ACC112 (cell line): ENCODE measurements around the gene MTRF1.

Experiments used
- H2AFZ ChIP-seq: fragments of 200-600 bp; sonication (generic); one replicate; pipeline ENCODE4 v1.6.0; 2017; ENCODE audit warnings: antibody characterized with exemption, low read length; ENCODE audit not compliant: unreplicated experiment
- H3K27ac ChIP-seq: fragments of 200-600 bp; sonication (generic); 2 replicates; pipeline ENCODE4 v1.5.1; 2014; ENCODE audit warnings: low read depth, mild to moderate bottlenecking, antibody characterized with exemption, low read length, moderate library complexity
- H3K27me3 ChIP-seq: fragments of 200-600 bp; sonication (generic); 2 replicates; pipeline ENCODE4 v1.6.1; 2014; ENCODE audit warnings: mild to moderate bottlenecking, antibody characterized with exemption, low read length, moderate library complexity, mixed read lengths; ENCODE audit not compliant: insufficient read depth
- H3K36me3 ChIP-seq: fragments of 200-600 bp; sonication (generic); 2 replicates; pipeline ENCODE4 v1.6.1; 2016; ENCODE audit warnings: mild to moderate bottlenecking, antibody characterized with exemption, low read length, moderate library complexity, mixed read lengths; ENCODE audit not compliant: insufficient read depth
- H3K4me1 ChIP-seq: fragments of 200-600 bp; sonication (generic); one replicate; pipeline ENCODE4 v1.6.1; 2016; ENCODE audit warnings: low read length, mixed read lengths; ENCODE audit not compliant: insufficient read depth, unreplicated experiment, control insufficient read depth
- H3K4me3 ChIP-seq: fragments of 200-600 bp; sonication (generic); 2 replicates; pipeline ENCODE4 v1.5.1; 2014; ENCODE audit warnings: mild to moderate bottlenecking, low read depth, low read length
- H3K79me2 ChIP-seq: fragments of 200-600 bp; sonication (generic); one replicate; pipeline ENCODE4 v1.6.0; 2016; ENCODE audit warnings: low read length; ENCODE audit not compliant: control insufficient read depth, unreplicated experiment, insufficient read depth

MTRF1 gene

GRCh38 chr13:41199079-41199478 is 64.3 kb downstream of the MTRF1 start:
- Histone ChIP-seq H2AFZ (no peak overlapping the region), H3K4me1 (peaks cover 4% of the 10 kb centered on the region), H3K27ac (no peak overlapping the region), H3K4me3 (no peak overlapping the region), H3K36me3 (no peaks in the 10 kb centered on the region), H3K27me3 (no peaks in the 10 kb centered on the region), H3K79me2 (no peaks in the 10 kb centered on the region)

- no peaks in the 10 kb centered on the region for H3K36me3 ChIP-seq
- H3K27ac ChIP-seq, result no peak overlapping the region
- H2AFZ ChIP-seq, result no peak overlapping the region
- no peaks in the 10 kb centered on the region for H3K27me3 ChIP-seq
- H3K4me3 ChIP-seq, result no peak overlapping the region
- peaks cover 13% of the 10 kb centered on the region for H3K4me1 ChIP-seq
- peaks cover 8% of the 10 kb centered on the region for H3K79me2 ChIP-seq
Observed at GRCh38 chr13:41196620-41197019, 66.8 kb downstream of the MTRF1 start.

- H3K4me3 ChIP-seq, result peak overlapping the region; percentile 30; the same call in 1 of the 2 replicates
- H3K4me1 ChIP-seq, result peaks cover 15% of the 10 kb centered on the region
- H3K36me3 ChIP-seq, result no peaks in the 10 kb centered on the region
- H3K27ac ChIP-seq, result no peak overlapping the region
- peaks cover 8% of the 10 kb centered on the region for H3K79me2 ChIP-seq
- no peaks in the 10 kb centered on the region for H3K27me3 ChIP-seq
- H2AFZ ChIP-seq, result peak overlapping the region; percentile 78
Observed at GRCh38 chr13:41196011-41196410, 67.4 kb downstream of the MTRF1 start.

- H3K4me3 ChIP-seq, result peak within 1 kb of the TSS; percentile 79
- H3K79me2 ChIP-seq, result peaks cover 8% of the 10 kb centered on the region
- H3K27me3 ChIP-seq, result no peaks in the 10 kb centered on the region
- H2AFZ ChIP-seq, result peak within 1 kb of the TSS; percentile 97
- peak within 1 kb of the TSS; percentile 77 for H3K27ac ChIP-seq
- peaks cover 18% of the 10 kb centered on the region for H3K4me1 ChIP-seq
- no peaks in the 10 kb centered on the region for H3K36me3 ChIP-seq
Observed at GRCh38 chr13:41193919-41194824, 69.2 kb downstream of the MTRF1 start, which contains the start of gene KBTBD7. KBTBD7 (minus strand) TSS chr13:41194569; CDS start chr13:41194257, 312 bp downstream.

GRCh38 chr13:41193469-41193868 is 69.9 kb downstream of the MTRF1 start:
- Histone ChIP-seq H3K4me3 (peak overlapping the region; percentile 79; the same call in 1 of the 2 replicates), H2AFZ (no peak overlapping the region), H3K27ac (no peak overlapping the region), H3K4me1 (peaks cover 20% of the 10 kb centered on the region), H3K27me3 (no peaks in the 10 kb centered on the region), H3K79me2 (peaks cover 8% of the 10 kb centered on the region), H3K36me3 (no peaks in the 10 kb centered on the region)

- Histone ChIP-seq H3K79me2 (peaks cover 8% of the 10 kb centered on the region), H3K4me3 (no peak overlapping the region), H3K27me3 (no peaks in the 10 kb centered on the region), H2AFZ (no peak overlapping the region), H3K4me1 (peaks cover 21% of the 10 kb centered on the region), H3K27ac (no peak overlapping the region), H3K36me3 (no peaks in the 10 kb centered on the region)
Observed at GRCh38 chr13:41188584-41188983, 74.8 kb downstream of the MTRF1 start.

- H3K36me3 ChIP-seq, result no peaks in the 10 kb centered on the region
- no peaks in the 10 kb centered on the region for H3K79me2 ChIP-seq
- no peak overlapping the region for H3K27ac ChIP-seq
- H2AFZ ChIP-seq, result no peak overlapping the region
- no peak overlapping the region for H3K4me3 ChIP-seq
- H3K27me3 ChIP-seq, result no peaks in the 10 kb centered on the region
- peaks cover 12% of the 10 kb centered on the region for H3K4me1 ChIP-seq
Observed at GRCh38 chr13:41186481-41186880, 76.9 kb downstream of the MTRF1 start.

- Histone ChIP-seq H3K27ac (no peak overlapping the region), H3K4me1 (peaks cover 13% of the 10 kb centered on the region), H3K27me3 (no peaks in the 10 kb centered on the region), H3K79me2 (no peaks in the 10 kb centered on the region), H3K36me3 (no peaks in the 10 kb centered on the region), H3K4me3 (no peak overlapping the region), H2AFZ (no peak overlapping the region)
Observed at GRCh38 chr13:41182231-41182630, 81.1 kb downstream of the MTRF1 start.

- peaks cover 13% of the 10 kb centered on the region for H3K4me1 ChIP-seq
- H3K27ac ChIP-seq, result peak overlapping the region; percentile 47
- peak overlapping the region; percentile 61 for H2AFZ ChIP-seq
- no peaks in the 10 kb centered on the region for H3K79me2 ChIP-seq
- H3K4me3 ChIP-seq, result peak overlapping the region; percentile 12; the same call in 1 of the 2 replicates
- peaks cover 1% of the 10 kb centered on the region; the same call in 1 of the 2 replicates for H3K36me3 ChIP-seq
- no peaks in the 10 kb centered on the region for H3K27me3 ChIP-seq
Observed at GRCh38 chr13:41179593-41180250, 83.7 kb downstream of the MTRF1 start.

GRCh38 chr13:41178040-41178439 is 85.3 kb downstream of the MTRF1 start:
- Histone ChIP-seq H2AFZ (no peak overlapping the region), H3K36me3 (peaks cover 5% of the 10 kb centered on the region; the same call in 1 of the 2 replicates), H3K27me3 (no peaks in the 10 kb centered on the region), H3K79me2 (no peaks in the 10 kb centered on the region), H3K27ac (no peak overlapping the region), H3K4me1 (peaks cover 13% of the 10 kb centered on the region), H3K4me3 (no peak overlapping the region)
